NCI-H2171 treated with DMSO at 0.1 percent for 48 hours (cell line): ENCODE data around the gene SPEM1.
"Not testable (repeated sequence)": the region's sequence is repeated elsewhere in the genome, so short reads cannot be mapped to it uniquely, and the experiment has no call there.

Experiments
- DNase-seq: peaks from one replicate; lab custom pipeline; 2025; lab: John Stamatoyannopoulos, UW

Gene SPEM1

DNA sequence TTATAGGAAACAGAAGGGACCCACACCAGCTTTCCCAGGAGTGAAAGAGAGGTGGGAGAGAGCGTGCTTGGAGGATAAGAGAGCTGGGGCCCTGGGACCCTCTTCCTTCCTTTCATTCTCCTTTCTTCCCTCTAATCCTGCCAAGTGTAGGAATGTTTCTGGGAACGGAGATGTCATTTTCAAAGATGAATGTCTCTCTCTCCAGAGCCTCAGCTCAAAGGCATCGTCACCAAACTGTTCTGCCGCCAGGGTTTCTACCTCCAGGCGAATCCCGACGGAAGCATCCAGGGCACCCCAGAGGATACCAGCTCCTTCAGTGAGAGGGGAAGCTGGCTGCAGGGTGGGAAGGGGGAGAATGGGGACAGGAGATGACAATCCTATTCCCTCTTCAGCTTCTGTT, 21.1 kb downstream of the SPEM1 start:
- DNase-seq = no peak

DNA sequence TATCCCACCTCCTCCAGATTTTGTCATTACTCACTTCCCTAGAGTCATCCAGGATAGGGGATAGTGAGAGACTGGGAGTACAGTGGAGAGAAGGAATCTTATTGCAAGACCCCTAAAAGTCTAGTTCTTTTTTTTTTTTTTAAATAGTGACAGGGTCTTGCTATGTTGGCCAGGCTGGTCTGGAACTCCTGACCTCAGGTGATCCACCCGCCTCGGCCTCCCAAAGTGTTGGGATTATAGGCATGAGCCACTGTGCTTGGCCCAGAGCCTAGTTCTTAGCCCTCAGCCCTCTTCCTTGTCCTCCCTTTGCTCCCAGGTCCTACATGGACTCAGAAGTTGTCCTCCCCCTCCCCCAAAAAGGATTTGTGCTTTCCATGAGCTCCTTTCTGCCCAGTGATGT, 22.0 kb downstream of the SPEM1 start:
- no peak for DNase-seq

DNA sequence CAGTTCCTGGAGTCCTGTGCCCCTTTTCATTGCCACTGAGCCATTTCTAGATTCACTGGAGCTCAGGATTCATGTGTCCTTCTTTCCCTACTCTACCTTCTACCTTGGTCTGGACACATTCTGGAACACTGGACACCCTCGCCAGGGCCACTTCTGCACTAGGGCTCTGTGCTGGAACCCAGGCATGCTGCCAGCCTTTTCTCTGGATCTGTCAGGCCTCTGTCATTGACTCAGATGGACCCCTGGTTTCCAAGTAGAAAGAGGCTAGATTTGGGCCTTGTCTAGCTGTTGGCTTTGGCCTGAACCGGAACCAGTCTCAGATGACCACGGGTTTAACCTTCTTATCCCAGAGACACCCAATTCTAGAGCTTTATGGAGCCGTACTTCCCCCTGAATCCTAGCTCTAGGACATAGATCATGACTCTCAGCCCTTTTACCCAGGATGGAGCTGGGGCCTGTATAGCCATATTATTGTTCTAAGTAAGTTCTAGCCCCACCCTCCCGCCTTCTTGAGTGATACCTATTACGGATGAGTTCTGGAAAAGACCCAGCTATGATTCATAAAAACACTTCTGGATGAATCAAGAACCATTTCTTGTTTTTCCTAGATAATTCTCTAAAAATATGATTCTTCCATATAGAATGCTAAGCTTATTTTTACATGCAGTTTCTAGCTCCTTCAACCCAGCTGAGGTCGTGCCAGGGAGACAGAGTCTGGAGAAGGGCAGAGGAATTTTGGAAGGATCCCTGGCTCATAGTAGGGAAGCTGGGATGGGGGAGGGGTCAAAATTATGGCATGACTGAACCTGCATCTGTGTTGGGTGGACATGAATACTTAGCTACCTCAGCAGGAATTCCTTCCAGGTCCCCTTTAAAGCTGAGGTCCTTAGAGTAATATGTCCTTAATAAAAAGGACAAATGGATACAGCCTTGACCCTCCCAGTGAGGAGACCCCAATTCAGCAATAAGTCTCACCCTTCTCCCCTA, 23.7 kb downstream of the SPEM1 start:
- DNase-seq = no peak

DNA sequence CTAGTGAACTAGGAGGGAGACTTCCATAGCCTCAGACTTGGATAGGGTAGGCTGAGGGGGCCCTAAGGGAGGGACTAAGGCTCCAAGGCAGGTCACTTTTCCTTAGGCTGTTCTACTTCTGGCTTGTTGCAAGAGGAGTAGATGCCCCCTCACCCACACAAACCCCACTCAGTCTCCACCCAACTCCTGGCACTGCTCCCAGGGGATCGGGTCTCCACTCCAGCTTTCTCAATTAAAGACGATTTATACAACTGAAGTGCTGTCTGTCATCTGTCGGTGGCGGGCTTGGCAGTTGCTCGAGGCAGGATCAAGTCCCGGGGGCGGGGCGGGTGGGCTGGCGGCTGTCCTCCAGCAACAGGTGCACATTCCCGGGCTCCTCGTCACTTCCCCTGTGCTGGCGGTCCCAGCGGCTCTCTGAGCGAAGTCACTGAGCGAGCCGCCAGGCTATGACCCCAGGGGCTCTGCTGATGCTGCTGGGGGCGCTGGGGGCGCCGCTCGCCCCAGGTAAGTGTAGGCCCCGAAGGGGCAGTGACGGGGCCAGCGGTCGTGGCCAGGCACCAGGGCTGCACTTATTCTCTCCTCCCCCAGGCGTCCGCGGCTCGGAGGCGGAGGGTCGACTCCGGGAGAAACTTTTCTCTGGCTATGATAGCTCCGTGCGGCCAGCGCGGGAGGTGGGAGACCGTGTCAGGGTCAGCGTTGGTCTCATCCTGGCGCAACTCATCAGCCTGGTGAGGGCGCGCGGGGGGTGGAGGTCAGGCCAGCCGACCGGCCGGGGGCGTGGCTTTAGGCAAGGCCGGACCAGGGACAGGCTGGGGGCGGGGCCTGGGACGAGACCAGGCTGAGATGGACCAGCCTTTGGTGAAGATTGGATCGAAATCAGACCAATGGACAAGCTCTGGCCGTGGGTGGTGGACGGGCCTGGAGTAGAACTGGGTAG, 24.8 kb downstream of the SPEM1 start, which contains the start of gene CHRNB1:
Gene CHRNB1 (plus strand): TSS at position 380 of the 937 bp plus-strand sequence. CDS start 67 bp downstream, at position 447.
- DNase-seq = peak; percentile 78

DNA sequence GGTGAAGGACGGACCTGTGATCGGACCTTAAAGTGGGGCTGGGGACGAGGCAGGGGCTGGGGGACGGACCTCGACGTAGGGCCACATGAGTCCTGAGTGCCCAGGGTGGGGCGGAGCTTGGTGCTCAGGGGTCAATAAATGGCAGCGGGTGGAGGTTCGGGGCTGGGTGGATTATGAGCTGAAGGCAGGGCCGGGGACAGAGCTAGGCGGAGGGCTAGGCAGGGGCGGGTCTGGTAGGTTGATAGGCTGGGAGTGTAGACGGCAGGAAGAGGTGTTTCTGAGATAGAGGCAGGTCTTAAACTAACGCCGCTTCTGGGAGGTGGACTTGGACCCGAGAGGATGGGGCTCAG, 25.5 kb downstream of the SPEM1 start:
- no peak for DNase-seq

DNA sequence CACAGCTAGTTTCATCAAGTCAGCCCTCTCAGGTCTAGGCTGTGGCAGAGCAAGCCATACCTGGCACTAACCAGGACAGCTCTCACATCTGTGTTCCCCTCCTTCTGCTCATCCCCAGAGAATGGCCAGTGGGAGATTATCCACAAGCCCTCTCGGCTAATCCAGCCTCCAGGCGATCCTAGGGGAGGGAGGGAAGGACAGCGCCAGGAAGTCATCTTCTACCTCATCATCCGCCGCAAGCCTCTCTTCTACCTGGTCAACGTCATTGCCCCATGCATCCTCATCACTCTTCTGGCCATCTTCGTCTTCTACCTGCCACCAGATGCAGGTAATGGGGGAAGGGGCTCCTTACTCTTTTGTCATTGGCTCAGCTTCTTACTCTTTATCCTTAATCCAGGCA, 28.3 kb downstream of the SPEM1 start:
- DNase-seq = no peak

DNA sequence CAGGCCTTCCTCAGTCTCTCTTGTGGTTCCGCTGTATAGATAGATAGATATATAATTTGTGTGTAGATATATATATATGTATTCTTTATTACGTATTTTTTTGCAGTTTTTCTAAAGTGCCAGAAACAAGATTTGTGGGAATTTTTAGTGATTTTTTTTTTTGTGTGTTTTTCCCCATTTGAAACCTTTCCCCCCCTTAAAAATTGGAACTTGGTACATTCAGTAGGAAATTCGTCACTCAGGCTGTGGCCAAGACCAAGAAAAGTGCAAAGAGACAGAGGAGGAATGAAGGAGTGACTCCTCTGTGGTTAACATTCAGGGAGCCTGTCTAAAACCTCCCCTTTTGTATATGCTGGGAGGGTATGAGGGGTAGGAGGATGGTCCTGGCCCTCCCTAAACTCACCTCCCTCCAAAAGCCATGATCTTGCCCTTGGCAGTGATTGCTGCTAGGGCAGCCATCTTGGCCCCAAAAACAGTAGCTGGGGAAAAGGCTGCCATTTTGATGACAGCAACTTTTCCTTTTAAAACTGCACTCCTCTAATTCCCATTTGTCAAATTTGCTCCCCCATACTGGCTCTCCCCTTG, 39.9 kb downstream of the SPEM1 start:
- DNase-seq = no peak

DNA sequence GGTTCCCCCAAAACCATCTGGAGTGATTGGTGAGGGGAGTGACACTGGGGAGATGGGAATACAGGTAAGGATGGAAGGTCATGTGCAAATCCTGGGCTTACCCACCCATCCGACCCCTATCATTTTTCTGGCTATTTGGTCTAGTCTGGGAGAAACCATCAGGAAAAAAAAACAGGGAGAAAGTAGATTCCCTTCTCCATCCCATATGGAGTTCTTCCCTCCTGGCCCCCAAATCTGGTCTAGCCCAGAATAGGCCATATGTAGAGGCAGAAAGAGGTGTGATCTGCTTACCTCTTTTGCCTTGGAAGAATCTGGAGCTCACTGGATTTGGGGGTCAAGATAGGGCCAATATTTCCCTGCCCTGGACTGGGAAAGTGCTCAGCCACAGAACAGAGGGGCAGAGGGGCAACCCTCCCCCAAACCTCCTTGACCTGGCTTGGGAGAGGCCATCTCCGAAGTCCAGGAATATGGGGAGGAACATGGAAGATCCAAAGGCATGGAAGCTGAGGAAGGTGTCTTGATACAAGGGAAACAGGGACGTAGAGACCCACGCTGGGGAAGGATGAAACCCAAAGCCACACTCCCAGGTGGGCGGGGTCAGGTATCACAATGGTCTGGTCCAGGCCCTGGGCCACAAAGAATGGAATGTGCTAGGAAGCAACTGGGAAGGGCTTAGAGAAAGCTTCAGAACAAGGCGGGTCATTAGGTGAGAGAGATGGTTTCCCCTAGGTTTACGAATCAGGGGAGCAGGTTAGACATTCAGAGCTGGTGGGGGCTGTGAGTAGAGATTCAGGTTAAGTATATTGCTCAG, 40.9 kb downstream of the SPEM1 start:
- DNase-seq = no peak

DNA sequence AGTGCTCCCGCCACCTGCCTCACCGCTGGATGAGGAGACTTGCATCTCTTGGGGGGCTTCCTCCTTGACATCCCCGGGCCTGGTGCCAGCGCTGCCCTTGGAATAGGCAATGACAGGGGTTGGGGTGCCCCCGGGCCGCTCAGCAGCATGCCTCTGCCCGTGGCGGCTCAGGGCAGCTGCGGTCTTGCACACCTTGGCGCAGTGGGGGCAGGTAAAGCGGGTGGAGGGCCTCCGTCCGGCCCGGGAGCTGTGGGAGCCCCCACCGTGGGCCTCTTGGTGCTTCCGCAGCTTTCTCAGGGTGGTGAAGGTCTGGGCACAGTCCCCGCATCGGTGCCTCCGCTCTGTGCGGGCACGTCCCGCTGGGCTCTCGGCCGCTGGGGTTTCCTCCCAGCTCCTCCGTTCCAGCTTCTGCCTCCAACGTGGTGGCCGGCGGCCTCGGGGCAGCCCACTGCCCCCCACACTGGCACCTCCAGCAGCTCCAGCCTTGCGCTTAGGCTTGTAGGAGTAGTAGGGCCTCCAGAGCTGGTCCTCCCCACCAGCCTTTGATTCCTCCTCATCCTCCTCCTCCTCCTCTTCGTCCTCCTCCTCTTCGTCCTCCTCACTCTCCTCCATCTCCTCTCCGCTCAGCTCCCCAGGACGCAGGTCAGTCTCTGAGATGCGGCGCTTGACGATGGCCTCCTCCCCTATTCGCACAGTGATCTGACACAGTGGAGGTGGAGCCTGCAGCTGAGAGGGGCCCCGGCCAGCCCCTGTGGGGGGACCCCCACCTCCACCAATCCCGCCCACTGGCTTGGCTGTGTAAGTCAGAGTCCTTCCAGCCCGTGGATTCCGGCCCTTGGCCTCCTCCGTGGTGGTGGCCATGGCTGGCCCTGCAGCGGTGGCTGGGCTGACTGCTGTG, 42.6 kb downstream of the SPEM1 start:
- DNase-seq = no peak

DNA sequence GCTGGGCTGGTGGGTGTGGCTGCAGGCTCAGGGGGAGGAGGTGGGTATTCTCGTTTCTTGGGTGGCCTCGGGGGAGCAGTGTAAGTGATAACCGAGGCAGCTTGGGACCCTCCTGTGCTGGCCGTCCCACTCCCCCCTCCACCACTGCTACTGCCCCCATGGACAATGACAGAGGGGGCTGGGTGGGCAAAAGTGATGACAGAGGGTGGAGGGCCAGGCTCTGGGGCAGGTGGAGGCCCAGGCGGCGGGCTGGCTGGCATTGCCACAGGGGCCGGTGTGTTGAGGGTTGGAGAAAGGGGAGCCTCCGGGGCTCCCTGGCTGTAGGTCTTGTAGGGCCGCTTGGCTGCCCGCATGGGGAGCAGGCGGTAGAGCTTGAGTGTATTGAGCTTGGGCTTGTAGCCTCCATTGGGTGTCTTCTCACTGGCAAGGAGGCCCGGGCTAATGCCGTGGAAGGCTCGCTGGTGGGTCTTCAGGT, 43.3 kb downstream of the SPEM1 start:
- DNase-seq = no peak

DNA sequence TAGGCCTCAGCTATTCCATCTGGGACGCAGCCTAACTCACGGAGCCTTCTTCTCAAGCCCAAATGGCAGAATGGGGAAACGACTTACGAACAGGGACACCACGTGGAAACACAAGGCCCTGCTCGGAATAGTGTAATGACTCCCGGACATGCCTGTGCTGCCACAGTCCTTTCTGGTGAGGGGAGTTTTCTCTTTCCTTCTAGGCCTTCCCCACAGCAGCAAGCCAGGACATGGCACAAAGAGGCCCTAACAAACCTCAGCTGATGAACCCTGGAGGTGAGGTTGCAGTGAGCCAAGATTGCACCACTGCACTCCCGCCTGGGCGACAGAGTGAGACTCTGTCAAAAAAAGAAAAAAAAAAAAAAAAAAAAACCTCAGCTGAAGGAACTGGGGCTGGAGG, 44.0 kb downstream of the SPEM1 start:
- DNase-seq = no peak

DNA sequence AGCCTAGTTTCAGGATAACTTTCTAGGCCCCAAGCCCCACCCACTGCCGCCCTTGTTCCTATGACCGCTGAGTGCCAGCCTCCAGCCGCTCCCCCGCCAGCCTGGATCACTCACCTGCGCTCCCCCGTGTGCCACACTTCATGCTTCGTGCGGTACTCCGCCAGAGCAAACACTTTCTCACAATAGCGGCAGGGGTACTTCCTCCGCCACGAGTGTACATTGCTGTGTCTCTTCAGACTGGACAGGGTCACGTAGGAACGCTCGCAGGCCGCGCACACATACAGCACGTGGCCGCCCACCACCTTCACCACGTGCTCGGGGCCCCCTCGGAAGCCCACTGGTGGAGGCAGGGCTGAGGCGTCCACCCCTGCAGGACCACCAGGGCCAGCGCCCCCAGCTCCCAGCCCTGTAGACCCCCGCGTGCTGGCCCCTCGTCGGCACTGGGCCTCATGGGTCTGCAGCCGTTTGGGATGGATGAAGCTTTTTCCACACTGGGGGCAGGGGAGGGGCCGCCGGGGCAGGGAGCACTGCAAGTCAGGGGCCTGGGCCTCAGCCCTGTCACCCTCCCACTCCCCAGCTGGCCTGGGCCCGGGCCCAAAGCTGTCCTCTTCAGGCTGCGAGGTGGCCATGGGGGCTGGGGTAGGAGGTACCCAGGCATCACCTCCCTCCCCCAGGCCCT, 45.6 kb downstream of the SPEM1 start:
- DNase-seq = no peak

DNA sequence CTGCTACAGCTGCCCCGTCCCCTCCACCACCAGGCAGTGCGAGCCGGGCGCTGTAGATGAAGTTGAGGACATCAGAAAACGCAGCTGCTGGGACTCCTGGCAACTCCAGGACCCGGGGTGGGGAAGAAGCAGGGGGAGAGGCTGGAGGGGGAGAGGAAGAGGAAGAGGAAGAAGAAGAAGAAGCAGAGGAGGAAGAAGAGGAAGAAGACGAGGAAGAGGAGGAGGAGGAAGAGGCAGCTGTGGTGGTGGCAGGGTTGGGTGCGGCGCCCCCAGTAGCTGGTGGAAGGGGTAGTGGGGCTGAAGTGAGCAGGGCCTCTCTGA, 46.2 kb downstream of the SPEM1 start:
- DNase-seq = no peak

DNA sequence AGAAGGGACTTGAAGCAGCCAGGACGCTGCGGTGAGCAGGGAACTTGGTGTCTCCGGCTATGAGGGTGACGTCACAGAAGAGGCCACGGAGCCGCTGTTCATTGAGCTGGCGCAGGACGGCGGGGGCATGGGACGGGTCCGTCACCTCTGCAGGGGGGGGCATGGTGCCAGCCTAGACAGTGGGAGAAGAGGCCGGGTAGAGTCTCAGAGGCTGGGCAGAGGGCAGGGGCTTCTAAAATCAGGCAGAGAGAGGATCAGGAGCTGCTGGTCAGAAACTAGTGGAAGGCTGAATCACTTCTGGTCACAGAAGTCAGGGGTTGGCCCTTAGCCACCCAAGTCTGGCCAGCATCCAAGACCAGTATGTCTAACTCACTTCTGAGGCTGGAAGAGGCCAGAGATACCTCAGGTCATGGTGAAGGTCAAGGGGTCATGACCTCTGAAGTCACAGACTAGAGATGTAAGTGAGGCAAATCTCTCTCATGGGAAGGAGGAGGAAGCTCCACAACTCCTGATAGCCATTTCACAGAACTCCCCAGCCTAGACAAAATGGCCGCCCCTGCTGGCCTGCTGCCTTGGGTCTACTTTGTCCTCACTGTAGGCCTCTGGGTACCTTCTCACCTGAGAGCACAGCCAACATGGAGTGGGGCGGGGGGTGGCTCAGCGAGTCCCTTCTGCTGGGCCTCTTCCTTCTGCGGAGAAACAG, 46.7 kb downstream of the SPEM1 start:
- no peak for DNase-seq

DNA sequence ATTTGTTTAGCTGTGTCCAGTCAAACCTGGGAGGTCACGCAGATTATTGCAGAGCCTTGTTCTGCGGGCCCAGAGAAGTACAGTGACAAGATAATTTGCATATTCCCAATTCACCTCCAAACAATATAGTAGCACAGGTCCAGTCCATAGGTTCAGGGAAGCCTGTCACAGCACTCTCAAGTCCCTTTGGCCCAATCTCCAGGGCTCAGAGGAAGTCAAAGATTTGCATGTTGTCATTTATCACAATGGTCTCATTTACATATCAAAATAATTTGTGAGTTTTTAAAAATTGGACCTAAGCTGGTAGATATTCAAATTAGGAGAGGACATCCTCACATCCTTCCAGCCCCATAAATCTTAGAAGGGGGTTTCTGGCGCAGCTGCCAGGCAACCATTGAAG, 47.4 kb downstream of the SPEM1 start:
- DNase-seq = no peak

DNA sequence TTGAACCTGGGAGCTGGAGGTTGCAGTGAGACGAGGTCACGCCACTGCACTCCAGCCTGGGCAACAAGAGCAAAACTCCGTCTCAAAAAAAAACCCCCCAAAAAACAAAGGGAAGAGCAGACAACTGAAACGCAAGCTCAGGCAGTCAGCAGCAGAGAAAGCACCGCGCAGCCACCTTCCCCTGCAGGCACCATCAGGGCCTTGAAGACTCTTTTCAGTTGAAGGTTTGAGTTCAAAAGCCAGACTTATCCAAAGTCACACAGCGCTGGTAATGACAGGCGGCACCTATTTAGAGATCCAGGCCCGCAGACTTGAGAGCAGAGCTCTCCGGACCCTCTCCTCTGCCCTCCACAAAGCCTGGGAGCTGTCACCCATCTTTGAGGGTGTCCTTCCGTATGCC, 48.2 kb downstream of the SPEM1 start:
- no peak for DNase-seq

DNA sequence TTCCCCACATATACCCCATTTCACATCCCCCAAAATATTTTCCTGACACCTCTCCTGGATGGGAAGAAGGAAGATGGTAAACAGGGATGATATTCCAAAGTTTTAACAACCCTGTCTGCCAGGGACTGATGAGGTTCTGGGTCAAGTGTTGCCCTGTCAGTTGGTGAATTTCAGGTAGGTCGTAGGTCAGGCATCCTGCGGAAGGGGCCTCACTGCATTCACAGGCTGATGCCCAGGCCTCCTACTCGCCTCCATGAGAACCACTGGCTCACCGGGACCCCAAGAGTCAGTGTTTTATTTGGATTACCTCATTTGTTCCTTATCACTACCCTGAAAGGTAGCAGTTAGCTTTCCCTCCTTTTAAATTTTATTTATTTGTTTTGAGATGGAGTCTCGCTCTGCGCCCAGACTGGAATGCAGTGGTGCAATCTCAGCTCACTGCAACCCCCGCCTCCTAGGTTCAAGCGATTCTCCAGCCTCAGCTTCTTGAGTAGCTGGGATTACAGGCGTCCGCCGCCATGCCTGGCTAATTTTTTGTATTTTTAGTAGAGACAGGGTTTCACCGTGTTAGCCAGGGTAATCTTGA, 48.8 kb downstream of the SPEM1 start:
- DNase-seq = no peak

DNA sequence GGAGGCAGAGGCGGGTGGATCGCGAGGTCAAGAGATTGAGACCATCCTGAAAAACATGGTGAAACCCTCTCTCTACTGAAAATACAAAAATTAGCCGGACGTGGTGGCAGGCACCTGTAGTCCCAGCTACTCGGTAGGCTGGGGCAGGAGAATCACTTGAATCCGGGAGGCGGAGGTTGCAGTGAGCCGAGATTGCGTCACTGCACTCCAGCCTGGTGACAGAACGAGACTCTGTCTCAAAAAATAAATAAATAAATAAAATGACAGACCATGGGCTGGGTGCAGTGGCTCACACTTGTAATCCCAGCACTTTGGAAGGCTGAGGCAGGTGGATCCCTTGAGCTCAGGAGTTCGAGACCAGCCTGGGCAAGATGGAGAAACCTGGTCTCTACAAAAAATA, 49.7 kb downstream of the SPEM1 start:
- DNase-seq = not testable (repeated sequence)

DNA sequence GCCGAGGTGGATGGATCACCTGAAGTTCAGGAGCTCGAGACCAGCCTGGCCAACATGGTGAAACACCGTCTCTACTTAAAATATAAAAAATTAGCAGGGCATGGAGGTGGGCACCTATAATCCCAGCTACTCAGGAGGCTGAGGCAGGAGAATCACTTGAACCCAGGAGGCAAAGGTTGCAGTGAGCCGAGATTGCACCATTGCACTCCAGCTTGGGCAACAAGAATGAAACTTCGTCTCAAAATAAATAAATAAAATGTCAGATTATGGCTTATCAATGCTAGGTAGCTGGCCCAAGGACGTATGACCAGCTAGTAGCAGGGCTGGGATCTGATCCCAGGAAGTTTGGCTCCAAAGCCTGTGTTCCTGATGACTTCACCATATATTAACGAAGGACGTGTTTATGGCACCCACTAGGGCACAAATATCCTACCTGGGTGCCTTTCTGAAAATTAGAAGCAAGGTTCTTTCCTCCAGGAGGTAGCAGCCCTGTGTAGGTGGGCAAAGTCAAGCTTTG, 50.4 kb downstream of the SPEM1 start:
- not testable (repeated sequence) for DNase-seq
